Measurements from ENCODE around the gene CD2AP.
A peak's percentile ranks its signal among the peaks of the same experiment; 100 is the strongest.

CD2AP gene

DNA sequence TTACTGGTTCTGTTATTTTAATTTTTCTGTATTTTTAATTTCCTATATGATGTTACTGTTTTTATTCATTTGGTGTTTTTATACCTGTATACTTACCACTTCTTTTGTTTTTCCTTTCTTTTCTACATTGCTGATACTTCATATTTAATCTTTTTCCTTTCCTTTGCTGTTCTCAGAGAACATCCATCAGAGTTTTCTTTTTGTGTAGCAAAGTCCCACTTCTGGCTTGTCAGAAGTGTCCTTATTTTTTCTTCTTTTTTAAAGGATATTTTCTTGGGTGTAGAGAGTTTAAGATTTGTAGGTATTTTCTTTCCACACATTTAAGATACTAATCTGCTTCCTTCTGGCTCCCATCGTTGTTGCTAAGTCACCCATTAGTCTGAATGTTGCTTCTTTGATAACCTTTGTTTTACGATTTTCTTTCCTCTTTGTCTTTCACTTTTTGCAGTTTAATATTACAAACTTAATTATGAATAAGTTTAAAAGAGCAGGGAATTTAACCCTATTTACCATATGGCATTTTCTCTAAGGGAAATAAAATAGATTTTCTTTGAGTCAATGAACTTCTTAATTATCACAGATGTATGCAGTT, 18.5 kb downstream of the CD2AP start:
- Mint-ChIP-seq H3K4me3 (no peak overlapping the region), H3K27ac (no peak overlapping the region), H3K9me3 (peaks cover 0 to 5% of the 10 kb centered on the region in 2 donors), H3K4me1 (peaks cover 34 to 85% of the 10 kb centered on the region in 2 donors), H3K27me3 (no peaks in the 10 kb centered on the region), H3K36me3 (peaks cover 13 to 15% of the 10 kb centered on the region in 2 donors)
- ATAC-seq (replicated peaks), result no peak
- DNase-seq, result no peak

DNA sequence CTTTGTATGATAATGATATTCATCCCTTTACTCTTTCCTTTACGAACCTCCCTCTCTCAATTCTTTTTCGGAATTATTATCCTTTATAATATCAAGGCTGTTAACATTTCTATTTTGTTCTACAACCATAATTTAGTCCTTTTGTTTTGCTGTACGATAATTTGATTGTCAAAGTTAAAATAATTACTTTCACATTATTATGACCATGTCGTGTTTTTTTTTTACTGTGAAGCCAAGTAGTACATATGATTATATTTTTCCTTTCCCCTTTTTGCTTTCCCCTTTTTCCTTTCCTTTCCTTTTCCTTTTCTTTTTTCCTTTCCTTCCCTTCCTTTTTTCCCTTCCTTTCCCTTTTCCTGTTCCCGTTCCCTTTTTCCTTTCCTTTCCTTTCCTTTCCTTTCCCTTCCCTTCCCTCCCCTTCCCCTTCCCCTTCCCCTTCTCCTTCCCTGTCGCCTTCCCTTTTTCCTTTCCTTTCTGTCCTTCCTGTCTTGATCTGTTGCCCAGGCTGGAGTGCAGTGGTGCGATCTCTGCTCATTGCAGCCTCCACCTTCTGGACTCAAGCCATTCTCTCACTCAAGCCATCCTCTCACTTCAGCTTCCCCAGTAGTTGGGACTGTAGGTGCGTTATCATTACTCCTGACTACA, 19.5 kb downstream of the CD2AP start:
- H3K27ac Mint-ChIP-seq, result no peak overlapping the region
- peaks cover 13 to 15% of the 10 kb centered on the region in 2 donors for H3K36me3 Mint-ChIP-seq
- peaks cover 0 to 5% of the 10 kb centered on the region in 2 donors for H3K9me3 Mint-ChIP-seq
- no peaks in the 10 kb centered on the region for H3K27me3 Mint-ChIP-seq
- DNase-seq (no peak), ATAC-seq (replicated peaks) (no peak)
- H3K4me3 Mint-ChIP-seq, result no peak overlapping the region
- peaks cover 39 to 94% of the 10 kb centered on the region in 2 donors for H3K4me1 Mint-ChIP-seq

DNA sequence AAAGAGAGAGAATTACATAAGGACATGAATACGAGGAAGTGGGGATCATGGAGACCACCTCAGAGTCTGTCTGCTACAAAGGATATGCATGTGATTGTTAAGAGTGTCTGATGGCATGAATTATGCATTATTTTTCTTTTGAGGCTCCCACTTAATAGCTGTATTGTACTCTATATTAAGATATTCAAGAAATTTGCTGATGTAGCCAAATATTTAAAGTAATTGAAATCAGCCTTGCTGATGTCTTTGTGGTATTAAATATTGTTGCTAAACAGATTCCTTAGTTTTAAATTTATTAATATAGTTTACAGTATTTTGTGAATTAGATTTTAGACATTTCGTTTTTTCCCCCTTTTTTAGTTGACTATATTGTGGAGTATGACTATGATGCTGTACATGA, 25.3 kb downstream of the CD2AP start:
- H3K4me1 Mint-ChIP-seq, result peaks cover 20 to 56% of the 10 kb centered on the region in 2 donors
- no peaks in the 10 kb centered on the region for H3K27me3 Mint-ChIP-seq
- no peak for DNase-seq
- peaks cover 0 to 1% of the 10 kb centered on the region in 2 donors for H3K9me3 Mint-ChIP-seq
- no peak overlapping the region for H3K27ac Mint-ChIP-seq
- no peak overlapping the region for H3K4me3 Mint-ChIP-seq
- ATAC-seq (replicated peaks), result no peak
- H3K36me3 Mint-ChIP-seq, result peaks cover 16 to 19% of the 10 kb centered on the region in 2 donors

DNA sequence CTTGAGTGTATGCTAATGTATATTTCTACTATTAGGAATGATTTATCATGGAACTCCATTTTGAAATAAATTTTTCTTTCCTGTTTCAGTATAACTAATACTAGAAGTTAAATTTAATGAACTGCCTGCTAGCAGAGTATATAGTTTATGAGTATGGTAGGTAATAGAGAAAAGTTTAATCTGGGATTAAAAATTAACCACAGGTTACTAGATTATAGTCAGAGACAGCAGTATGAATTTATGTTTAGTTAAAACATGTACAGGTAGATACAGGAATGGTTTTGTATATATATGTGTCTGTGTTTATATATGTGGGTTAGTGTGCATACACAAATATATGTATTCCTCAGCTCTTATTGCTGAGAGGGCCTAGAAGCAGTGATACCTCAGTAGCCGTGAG, 32.3 kb downstream of the CD2AP start:
- Mint-ChIP-seq H3K4me1 (peaks cover 12 to 17% of the 10 kb centered on the region in 2 donors), H3K36me3 (peaks cover 47 to 51% of the 10 kb centered on the region in 2 donors)

DNA sequence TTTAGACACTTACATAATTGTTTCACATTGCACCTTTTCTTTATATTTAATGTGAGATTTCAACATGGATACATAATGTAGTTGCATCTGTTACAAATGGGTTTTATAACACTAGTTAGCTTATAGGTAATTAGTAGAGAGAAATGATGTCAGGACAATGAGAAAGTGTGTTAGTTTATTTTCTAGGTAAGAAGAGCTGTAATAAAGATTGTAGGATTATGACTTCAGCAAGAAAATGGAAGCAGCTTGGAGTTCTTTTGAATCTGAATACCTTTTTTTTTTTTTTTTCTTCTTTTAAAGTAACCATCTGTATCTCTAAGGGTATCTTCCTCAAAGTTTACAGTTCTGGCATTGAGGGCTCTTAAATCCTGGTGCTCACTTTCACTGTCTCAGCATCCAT, 35.3 kb downstream of the CD2AP start:
- Mint-ChIP-seq H3K36me3 (peaks cover 51 to 61% of the 10 kb centered on the region in 2 donors), H3K4me3 (no peak overlapping the region), H3K4me1 (peaks cover 11 to 25% of the 10 kb centered on the region in 2 donors), H3K27me3 (no peaks in the 10 kb centered on the region), H3K9me3 (no peaks in the 10 kb centered on the region), H3K27ac (no peak overlapping the region)
- DNase-seq (no peak), ATAC-seq (replicated peaks) (no peak)

More for the DNA sequence above, 32.3 kb downstream of the CD2AP start:
- H3K9me3 Mint-ChIP-seq, result peaks cover 0 to 1% of the 10 kb centered on the region in 2 donors
- no peak overlapping the region for H3K4me3 Mint-ChIP-seq
- no peak overlapping the region for H3K27ac Mint-ChIP-seq
- DNase-seq (no peak), ATAC-seq (replicated peaks) (no peak)
- no peaks in the 10 kb centered on the region for H3K27me3 Mint-ChIP-seq

DNA sequence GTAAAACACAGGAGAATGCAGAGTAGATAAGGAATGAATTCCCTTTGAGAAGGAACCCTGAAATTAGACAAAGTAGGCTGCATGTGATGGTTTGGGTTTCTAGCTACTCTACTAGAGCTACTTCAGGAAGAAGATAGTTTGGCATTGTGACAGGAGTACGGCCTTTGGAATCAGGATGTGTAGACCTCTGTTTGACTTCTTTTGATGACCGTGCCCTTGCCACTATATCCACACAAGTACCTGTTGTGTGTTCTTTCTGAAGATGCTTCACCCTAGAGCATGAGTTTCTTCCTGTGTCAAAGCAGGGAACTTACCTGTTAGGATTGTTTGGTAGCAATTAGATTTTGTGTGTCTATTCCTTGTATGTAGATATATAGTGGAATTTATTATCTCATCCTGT, 41.7 kb downstream of the CD2AP start:
- Mint-ChIP-seq H3K9me3 (no peaks in the 10 kb centered on the region), H3K36me3 (peaks cover 20 to 28% of the 10 kb centered on the region in 2 donors), H3K4me1 (peaks cover 18 to 41% of the 10 kb centered on the region in 2 donors), H3K4me3 (no peak overlapping the region), H3K27me3 (no peaks in the 10 kb centered on the region), H3K27ac (no peak overlapping the region)
- no peak for ATAC-seq (replicated peaks)
- DNase-seq, result no peak

DNA sequence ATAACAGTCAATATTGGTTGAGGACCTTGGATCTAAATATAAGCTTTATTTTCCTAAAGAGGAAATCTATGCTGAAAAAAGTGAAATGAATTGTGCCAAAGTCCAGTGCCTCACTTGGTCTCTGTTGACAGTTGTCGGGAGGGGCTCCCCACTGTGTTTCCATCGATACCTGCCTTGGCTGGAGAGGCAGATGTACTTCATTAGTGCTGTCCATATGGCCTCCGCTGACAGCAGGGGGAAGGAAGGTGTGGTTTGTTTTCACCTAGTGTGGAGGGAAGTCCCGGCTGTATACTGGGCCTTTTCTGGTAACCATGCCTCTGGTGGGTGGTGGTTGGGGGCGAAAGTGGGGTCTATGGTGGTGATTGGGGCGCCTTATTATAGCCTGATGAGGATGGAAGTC, 42.7 kb downstream of the CD2AP start:
- H3K27ac Mint-ChIP-seq, result no peak overlapping the region
- ATAC-seq (replicated peaks), result no peak
- peaks cover 18 to 41% of the 10 kb centered on the region in 2 donors for H3K4me1 Mint-ChIP-seq

DNA sequence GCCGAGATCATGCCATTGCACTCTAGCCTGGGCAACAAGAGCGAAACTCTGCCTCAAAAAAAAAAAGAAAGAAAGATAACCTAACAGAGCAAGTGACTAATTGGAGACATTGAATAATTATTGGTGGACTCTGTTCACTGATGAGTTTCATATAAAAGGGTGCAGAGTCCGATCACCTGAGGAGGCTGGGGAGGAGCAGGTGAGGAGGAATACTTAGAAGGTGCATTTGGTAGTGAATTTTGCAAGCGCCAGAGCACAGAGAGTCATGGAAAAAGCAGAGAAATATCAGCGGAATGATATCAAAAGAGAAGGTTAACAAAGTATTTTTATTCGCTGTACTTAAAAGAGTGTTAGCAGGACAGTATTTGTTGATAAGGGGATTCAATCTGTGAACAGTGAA, 44.4 kb downstream of the CD2AP start:
- Mint-ChIP-seq H3K27ac (no peak overlapping the region), H3K36me3 (peaks cover 11 to 15% of the 10 kb centered on the region in 2 donors), H3K27me3 (no peaks in the 10 kb centered on the region), H3K4me1 (peaks cover 21 to 54% of the 10 kb centered on the region in 2 donors), H3K4me3 (no peak overlapping the region), H3K9me3 (peaks cover 0 to 1% of the 10 kb centered on the region in 2 donors)
- DNase-seq, result no peak
- ATAC-seq (replicated peaks), result no peak

More for the DNA sequence above, 42.7 kb downstream of the CD2AP start:
- DNase-seq, result no peak
- Mint-ChIP-seq H3K9me3 (no peaks in the 10 kb centered on the region), H3K36me3 (peaks cover 17 to 19% of the 10 kb centered on the region in 2 donors), H3K4me3 (no peak overlapping the region), H3K27me3 (no peaks in the 10 kb centered on the region)

DNA sequence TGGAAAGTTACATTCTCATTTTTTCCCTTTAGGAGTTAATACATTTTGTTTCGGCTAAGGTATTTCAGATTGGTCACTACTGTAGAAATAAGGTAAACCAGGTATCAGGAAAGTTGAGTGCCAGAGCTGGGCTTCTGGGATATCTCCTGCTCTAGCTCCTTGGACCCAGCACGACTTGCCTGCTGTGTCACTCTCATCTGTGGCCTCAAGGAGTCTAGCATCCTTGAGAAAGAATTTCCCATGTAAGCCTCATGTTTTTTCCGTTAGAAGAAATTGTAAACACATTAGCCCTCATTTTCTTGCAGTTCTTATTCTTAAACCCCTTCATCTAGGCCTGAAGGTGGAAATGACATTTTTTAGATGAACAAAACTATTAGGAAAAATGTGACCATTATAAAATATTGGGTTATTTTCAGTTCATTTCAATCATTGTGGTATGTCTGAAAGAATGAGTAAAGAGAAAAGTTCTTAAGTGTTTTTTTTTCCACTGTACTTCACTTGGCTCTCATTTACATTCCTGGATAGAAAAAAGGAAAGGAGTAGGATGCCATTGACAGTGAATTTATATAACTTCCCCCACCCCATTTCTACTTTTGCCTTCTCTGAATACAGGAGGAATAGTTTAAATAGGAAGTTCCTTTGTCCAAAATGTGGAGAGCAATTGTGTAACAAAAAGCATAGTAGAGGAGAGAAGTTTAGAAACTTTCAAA, 46.7 kb downstream of the CD2AP start:
- H3K27me3 Mint-ChIP-seq, result no peaks in the 10 kb centered on the region
- H3K9me3 Mint-ChIP-seq, result peaks cover 1 to 6% of the 10 kb centered on the region in 2 donors
- H3K4me3 Mint-ChIP-seq, result no peak overlapping the region
- no peak for DNase-seq
- H3K4me1 Mint-ChIP-seq, result peaks cover 30 to 50% of the 10 kb centered on the region in 2 donors
- ATAC-seq (replicated peaks), result no peak
- H3K27ac Mint-ChIP-seq, result peak overlapping the region; percentile 14
- peaks cover 15 to 31% of the 10 kb centered on the region in 2 donors for H3K36me3 Mint-ChIP-seq

DNA sequence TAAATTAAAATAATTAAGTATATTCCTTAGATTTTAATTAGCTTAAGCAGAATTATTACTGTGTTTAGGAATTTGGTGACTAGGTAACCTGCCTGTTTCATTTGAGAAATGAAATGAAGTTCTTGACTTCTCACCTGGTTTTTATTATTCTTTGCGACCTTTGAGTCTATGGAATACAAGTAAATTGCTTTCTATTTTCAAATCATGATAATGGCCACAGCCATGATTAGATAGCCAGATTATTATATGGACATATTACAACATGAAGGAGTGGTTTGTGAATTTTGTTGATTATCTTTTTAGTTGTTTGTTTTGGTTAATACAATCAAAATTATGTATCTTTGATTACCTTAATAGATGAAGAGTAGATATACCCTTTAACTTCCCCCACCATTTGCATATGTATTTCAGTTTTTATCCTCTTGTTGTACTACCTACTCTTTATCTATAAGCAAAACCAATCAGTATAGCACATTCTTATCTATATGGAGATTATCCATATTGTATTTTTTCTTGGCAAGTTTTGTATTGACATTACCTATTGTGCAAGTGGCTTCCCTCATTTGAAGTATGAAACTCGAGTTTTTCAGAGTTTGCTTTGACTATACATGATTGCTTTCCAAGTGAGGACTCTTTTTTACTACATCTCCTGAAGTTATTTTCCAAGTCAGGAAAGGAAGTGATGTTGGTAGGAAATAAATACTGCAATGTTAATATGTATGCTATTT, 47.9 kb downstream of the CD2AP start:
- Mint-ChIP-seq H3K36me3 (peaks cover 19 to 35% of the 10 kb centered on the region in 2 donors), H3K9me3 (peaks cover 3 to 6% of the 10 kb centered on the region in 2 donors), H3K4me3 (no peak overlapping the region), H3K27me3 (no peaks in the 10 kb centered on the region), H3K27ac (no peak overlapping the region), H3K4me1 (peaks cover 29 to 44% of the 10 kb centered on the region in 2 donors)
- no peak for DNase-seq
- ATAC-seq (replicated peaks), result no peak

DNA sequence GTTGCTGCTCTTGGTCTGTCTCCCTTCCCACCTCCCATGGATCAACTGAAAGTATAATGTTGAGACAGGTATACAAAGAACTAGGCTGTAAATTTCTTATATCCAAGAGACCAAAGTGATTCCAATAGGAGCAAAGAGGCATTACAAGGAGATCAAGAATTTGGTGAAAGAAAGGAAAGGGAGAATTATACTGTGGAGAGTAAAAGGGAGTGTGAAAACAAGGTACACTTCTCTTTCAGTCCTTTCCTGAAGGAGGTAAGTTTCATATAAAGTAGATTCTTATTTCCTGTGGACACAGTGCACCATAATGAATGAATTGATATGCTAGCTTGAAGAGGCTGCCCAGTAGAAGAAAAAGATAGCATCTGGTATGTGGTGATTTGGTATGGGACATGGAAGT, 49.7 kb downstream of the CD2AP start:
- Mint-ChIP-seq H3K27ac (no peak overlapping the region), H3K27me3 (no peaks in the 10 kb centered on the region), H3K9me3 (peaks cover 3 to 6% of the 10 kb centered on the region in 2 donors), H3K4me1 (peaks cover 22 to 35% of the 10 kb centered on the region in 2 donors), H3K4me3 (no peak overlapping the region), H3K36me3 (peaks cover 19 to 35% of the 10 kb centered on the region in 2 donors)
- ATAC-seq (replicated peaks) (no peak), DNase-seq (no peak)

DNA sequence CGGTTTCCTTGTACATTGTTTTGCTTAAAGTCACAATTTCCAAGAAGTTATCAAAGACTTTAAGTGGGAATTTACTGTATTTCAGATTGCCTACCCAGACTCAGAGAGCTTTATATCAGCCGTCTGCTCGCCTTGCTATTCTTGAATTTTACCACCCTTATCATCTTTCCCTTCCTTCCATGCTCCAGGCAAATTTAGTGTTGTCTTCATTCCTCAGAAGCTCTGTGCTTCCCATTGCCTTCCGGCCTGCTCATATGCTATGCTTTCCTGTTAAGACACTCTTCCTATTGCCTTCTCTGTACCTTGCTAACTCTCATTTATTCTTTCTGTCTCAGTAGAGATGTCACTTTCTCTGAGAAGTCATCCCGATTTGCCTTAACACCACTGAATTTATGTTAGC, 52.1 kb downstream of the CD2AP start:
- Mint-ChIP-seq H3K27me3 (no peaks in the 10 kb centered on the region), H3K4me3 (no peak overlapping the region), H3K4me1 (peaks cover 22 to 35% of the 10 kb centered on the region in 2 donors), H3K9me3 (peaks cover 3 to 6% of the 10 kb centered on the region in 2 donors), H3K27ac (no peak overlapping the region), H3K36me3 (peaks cover 22 to 38% of the 10 kb centered on the region in 2 donors)
- DNase-seq (no peak), ATAC-seq (replicated peaks) (no peak)

DNA sequence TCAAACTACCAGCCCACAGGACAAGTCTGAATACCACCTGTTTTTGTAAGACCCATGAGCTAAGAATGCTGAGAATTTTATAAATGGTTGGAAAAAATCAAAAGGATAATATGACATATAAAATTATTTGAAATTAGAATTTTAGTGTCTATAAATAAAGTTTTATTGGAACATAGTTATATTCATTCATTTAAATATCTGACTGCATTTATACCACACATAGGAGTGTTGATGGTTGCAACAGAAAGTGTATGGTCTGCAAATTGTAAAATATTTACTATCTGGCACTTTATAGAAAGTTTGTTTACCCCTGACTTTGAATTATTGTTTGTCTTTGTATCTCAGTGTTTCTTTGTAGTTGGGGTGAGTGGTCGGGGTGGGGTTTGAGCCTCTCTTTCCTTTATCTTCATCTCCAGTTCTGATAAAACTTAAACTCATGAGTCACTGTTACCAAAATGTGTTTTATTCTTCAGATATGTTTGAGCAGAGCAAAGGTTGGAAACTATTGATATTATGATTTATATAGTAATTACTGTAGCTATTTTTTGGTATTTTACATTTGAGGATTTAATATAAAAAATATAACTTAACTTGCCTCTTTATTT, 55.5 kb downstream of the CD2AP start:
- Mint-ChIP-seq H3K4me3 (no peak overlapping the region), H3K4me1 (peaks cover 8 to 9% of the 10 kb centered on the region in 2 donors), H3K27me3 (no peaks in the 10 kb centered on the region), H3K36me3 (peaks cover 10 to 22% of the 10 kb centered on the region in 2 donors), H3K27ac (no peak overlapping the region), H3K9me3 (peaks cover 0 to 2% of the 10 kb centered on the region in 2 donors)
- no peak for DNase-seq
- no peak for ATAC-seq (replicated peaks)

DNA sequence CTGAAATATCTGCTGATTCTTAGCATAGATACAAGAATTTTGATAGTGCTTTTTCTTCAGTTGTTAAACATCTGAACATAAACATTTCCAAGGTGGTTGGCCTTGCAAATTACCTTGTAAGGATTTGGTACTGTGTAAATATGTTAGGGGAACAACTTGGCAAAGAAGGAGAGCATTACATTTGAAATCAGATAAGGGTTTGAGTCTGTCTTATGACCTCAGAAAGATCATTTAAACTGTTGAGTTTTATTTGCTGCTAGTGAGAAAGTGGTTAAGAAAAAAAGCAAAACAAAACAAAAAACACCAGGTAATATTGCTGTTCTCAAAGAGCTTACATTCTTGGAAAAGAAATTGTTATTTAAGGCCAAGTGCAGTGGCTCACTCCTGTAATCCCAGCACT, 56.5 kb downstream of the CD2AP start:
- Mint-ChIP-seq H3K36me3 (peaks cover 8 to 18% of the 10 kb centered on the region in 2 donors), H3K27me3 (no peaks in the 10 kb centered on the region), H3K4me3 (no peak overlapping the region), H3K27ac (no peak overlapping the region), H3K9me3 (peaks cover 0 to 2% of the 10 kb centered on the region in 2 donors), H3K4me1 (peaks cover 5 to 6% of the 10 kb centered on the region in 2 donors)
- ATAC-seq (replicated peaks) (no peak), DNase-seq (no peak)

All from stimulated activated naive B cell treated with anti-CD40 and anti-IgM and Interleukin-4, amounts not matched to agents 10 μg/mL and 1 μg/mL and 100 μg/mL, for 72 hours (primary cell).